AG09319 (cell line): ENCODE results near the gene MRTFB.
A peak's percentile ranks its signal among the peaks of the same experiment; 100 is the strongest.

Experiments used
- DNase-seq: peaks from one replicate; pipeline ENCODE4 v3.0.0-alpha.2; 2010; ENCODE audit warnings: low read depth; ENCODE audit errors: extremely low read depth
- TF ChIP-seq, protein P1 (sequence below): IDR thresholded peaks from 2 replicates; pipeline ENCODE4 v1.5.1; 2011; ENCODE audit warnings: low read depth, mild to moderate bottlenecking, inconsistent platforms, low read length, moderate library complexity

The MRTFB gene

DNA sequence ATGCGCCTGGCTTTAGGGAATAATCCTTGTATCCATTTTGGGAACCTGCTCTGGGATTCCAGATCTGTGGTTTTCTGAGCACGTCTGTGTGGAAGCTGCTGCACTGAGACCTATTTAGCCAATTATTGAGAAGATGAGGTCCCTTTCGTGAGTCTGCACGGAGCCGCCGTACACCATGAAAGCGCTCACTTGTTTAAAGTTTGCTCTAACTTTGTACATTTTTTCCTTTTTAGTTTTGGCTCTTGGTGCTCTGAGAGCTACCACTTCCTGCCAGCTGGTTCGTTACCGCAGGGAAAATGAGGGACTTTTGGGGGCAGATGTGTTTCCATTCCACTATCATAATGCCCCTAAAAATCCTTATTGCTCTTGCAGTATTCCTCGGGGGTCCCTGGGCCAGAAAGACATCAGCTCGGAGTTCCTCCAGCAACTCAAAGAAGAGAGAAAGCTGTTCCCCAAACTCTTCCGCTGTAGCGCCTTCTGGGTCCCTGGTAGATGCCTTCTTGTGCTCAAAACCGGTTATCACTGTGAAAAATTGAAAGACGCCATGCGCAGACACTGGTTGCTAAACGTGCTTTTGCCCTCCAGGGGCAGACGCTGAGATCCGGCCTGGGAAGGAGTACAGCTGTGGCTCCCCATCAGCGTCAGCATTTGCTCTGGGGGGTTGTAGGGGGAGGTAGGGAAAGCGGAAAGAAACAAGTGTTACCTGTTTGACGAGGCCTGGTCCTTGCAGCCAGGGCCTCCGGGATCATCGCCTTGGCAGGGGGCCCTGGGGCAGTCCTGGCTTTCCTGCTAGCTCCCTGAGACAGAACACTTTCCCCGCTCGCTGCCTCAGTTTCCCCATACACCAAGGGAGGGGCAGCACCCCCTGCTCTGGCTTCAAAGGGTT, 238.1 kb downstream of the MRTFB start:
- DNase-seq = no peak
- TF ChIP-seq, protein P1, sequence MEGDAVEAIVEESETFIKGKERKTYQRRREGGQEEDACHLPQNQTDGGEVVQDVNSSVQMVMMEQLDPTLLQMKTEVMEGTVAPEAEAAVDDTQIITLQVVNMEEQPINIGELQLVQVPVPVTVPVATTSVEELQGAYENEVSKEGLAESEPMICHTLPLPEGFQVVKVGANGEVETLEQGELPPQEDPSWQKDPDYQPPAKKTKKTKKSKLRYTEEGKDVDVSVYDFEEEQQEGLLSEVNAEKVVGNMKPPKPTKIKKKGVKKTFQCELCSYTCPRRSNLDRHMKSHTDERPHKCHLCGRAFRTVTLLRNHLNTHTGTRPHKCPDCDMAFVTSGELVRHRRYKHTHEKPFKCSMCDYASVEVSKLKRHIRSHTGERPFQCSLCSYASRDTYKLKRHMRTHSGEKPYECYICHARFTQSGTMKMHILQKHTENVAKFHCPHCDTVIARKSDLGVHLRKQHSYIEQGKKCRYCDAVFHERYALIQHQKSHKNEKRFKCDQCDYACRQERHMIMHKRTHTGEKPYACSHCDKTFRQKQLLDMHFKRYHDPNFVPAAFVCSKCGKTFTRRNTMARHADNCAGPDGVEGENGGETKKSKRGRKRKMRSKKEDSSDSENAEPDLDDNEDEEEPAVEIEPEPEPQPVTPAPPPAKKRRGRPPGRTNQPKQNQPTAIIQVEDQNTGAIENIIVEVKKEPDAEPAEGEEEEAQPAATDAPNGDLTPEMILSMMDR = no peak; the same call in 1 of the 2 replicates

DNA sequence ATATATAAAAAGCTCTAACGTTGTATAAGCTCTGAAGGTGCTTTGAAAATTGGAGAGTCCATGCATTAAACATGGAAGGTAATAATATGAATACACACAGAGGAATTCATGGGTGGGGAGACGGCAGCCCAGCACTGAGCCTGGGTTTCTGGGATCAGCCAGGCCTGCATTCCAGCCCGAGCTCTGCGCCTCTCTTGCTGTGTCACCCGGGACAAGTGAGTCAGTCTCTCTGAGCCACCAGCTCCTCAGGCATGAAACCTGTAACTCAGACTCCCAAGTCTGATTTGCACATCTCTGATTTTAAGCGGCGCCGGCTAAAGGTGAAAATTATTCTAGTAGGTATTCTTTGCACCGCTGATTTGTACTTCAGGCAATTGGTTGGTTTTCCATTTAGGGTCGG, 238.8 kb downstream of the MRTFB start:
- no peak for DNase-seq

DNA sequence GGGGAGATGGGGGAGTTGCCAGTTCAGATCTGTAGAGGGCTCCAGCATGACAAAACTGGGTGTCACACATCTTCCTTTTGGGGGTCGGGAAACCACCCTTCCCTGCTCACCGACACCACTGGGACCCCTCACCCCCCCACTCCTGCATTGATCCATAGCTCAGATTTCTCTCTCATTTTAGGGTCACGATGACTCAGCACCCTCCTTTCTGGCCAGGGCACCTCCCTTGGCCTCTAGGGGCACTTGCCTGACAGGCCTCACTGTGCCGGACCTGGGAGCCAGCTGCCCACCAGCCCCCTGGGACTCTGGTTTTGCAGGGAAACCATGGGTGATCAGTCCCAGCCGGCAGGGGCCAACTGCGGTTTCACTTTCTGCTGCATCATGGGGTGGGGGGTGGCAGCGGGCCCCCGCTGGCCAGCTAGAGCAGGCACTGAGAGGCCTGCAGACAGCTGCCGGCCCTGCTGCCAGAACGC, 239.4 kb downstream of the MRTFB start:
- no peak for DNase-seq

More for the DNA sequence above, 238.8 kb downstream of the MRTFB start:
- TF ChIP-seq, protein P1 = no peak

DNA sequence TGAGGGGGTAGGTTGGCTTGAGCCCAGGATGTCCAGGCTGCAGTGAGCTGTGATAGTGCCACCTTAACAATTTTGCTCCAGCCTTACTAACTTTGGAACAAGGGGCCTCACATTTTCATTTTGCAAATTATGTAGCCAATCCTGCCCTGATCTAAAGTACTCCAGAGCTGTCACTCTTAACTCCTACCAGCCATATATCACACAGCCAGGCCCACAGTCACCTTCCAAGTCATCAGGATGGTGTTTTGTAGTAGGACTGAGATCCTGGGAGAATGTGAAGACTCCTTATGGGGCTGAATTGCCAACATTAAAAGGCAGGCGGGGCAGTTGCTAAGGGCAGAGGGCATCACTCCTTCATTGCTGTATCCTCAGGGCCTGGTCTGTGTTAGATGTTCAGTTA, 243.0 kb downstream of the MRTFB start:
- TF ChIP-seq, protein P1 = no peak
- no peak for DNase-seq

More for the DNA sequence above, 239.4 kb downstream of the MRTFB start:
- TF ChIP-seq, protein P1 = peak; percentile 5; the same call in 1 of the 2 replicates

DNA sequence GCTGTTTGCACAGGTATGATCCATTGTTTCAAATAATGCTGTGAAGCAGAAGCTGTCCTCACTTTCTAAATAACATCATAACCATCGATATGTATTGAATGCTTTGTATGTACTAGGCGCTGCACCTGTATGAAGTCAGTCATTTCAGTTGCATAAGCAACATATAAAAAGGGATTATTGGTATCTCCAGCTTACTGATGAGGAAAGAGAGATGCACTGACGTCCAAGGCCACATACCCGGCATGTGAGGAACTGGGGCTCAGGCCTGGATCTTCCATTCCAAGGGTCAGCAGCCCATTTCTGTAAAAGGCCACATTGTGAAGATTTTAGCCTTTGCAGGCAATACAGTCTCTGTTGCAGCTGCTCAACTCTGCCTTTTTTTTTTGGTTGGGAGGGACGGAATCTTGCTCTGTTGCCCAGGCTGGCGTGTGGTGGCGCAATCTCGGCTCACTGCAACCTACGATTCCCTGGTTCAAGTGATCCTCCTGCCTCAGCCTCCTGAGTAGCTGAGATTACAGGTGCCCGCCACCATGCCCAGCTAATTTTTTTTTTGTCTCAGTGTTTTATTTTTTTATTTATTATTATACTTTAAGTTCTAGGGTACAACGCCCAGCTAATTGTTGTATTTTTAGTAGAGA, 244.7 kb downstream of the MRTFB start:
- TF ChIP-seq, protein P1 = no peak
- DNase-seq = no peak
